ENCODE data around the gene COTL1. TPM values are rescaled to one million over a fixed set of nuclear protein-coding genes. Genes with fewer than 3 reads are reported as not detected.
A peak's percentile ranks its signal among the peaks of the same experiment; 100 is the strongest.

Gene COTL1
- total RNA-seq, 2 experiments from 2014 or later = 179 to 181 TPM

DNA sequence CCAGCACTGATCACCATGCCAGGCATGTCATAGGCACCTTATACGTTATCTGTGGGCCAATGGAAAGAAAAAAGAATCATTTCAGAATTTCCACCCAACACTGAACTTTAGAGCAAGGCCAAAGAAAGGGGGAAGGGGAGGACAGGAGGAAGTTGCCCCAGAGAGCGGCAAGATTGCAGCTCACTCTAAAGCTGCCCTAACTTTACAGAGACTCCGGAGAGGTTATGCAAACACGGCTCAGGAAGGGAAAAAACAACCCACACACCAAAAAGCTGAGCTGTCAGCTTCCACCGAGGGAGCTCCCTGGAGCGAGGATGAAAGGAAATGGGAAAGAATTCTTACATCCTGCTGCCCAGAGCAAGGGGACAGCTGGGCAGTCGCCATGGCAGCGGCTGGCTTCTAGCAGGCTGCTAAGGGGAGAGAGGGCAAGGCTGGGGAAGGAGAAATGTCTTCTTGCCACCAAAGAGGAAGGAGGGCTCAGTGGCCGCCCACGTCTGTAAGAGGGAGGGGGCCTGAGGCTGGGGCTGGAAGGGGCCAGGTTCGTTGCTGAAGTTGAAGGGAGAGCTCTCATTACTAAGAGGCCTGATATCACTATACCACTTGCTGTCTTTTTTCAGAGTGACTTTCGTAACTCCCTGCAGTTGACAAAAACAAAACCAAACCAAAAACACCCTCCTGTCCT lies 18.2 kb downstream of the COTL1 start:
- intact Hi-C loops (cut with DNase I, micrococcal nuclease) = loop anchor here (1.0 to 2.0 kb wide), 2 partner anchors 9 to 17 kb away; no protein-coding TSS in a partner anchor
- peak overlapping the region; percentile 96 for H3K27ac Mint-ChIP-seq
- ChIA-PET CTCF (interaction anchor here (1.1 to 4.2 kb wide), 5 partner anchors 10 to 138 kb away, joined by 3 to 19 read pairs (median 3); no protein-coding TSS in a partner anchor), POLR2A (interaction anchor here (0.6 to 11.1 kb wide), 14 partner anchors 8 to 455 kb away, joined by 3 to 135 read pairs (median 4); partner anchors contain the start of genes COTL1 and KLHL36)
- TF ChIP-seq, protein P1, sequence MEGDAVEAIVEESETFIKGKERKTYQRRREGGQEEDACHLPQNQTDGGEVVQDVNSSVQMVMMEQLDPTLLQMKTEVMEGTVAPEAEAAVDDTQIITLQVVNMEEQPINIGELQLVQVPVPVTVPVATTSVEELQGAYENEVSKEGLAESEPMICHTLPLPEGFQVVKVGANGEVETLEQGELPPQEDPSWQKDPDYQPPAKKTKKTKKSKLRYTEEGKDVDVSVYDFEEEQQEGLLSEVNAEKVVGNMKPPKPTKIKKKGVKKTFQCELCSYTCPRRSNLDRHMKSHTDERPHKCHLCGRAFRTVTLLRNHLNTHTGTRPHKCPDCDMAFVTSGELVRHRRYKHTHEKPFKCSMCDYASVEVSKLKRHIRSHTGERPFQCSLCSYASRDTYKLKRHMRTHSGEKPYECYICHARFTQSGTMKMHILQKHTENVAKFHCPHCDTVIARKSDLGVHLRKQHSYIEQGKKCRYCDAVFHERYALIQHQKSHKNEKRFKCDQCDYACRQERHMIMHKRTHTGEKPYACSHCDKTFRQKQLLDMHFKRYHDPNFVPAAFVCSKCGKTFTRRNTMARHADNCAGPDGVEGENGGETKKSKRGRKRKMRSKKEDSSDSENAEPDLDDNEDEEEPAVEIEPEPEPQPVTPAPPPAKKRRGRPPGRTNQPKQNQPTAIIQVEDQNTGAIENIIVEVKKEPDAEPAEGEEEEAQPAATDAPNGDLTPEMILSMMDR (IDR thresholded peaks at IDR 0.05) = no peak
- Histone ChIP-seq H3K9me3 (ENCODE audit: control insufficient read depth in 1 of 2, insufficient read depth in 1 of 2, low read length in 2 of 2) (no peaks in the 10 kb centered on the region), H3K4me1 (ENCODE audit: insufficient read depth, low read length) (peaks cover 95% of the 10 kb centered on the region), H3K27ac (ENCODE audit: low read depth in 1 of 2, low read length in 2 of 2) (peak overlapping the region; percentile 82 to 85), H3K27me3 (ENCODE audit: control insufficient read depth in 1 of 2, insufficient read depth in 2 of 2, low read length in 2 of 2) (no peaks in the 10 kb centered on the region), H3K36me3 (ENCODE audit: insufficient read depth, low read length) (peaks cover 26% of the 10 kb centered on the region), H3K4me3 (ENCODE audit: low read length) (peak overlapping the region; percentile 46)
- H3K9me3 Mint-ChIP-seq = no peaks in the 10 kb centered on the region
- peaks cover 80% of the 10 kb centered on the region for H3K4me1 Mint-ChIP-seq (ENCODE audit: low read depth)
- H3K4me3 Mint-ChIP-seq = peak overlapping the region; percentile 86
- H3K27me3 Mint-ChIP-seq = no peaks in the 10 kb centered on the region
- ATAC-seq (ENCODE audit: poor library complexity) = peak; percentile 24
- peaks cover 46% of the 10 kb centered on the region for H3K36me3 Mint-ChIP-seq (ENCODE audit: low read depth)
- peak in 7 of 14 experiments; percentile 35 to 73 (median 58) for DNase-seq

DNA sequence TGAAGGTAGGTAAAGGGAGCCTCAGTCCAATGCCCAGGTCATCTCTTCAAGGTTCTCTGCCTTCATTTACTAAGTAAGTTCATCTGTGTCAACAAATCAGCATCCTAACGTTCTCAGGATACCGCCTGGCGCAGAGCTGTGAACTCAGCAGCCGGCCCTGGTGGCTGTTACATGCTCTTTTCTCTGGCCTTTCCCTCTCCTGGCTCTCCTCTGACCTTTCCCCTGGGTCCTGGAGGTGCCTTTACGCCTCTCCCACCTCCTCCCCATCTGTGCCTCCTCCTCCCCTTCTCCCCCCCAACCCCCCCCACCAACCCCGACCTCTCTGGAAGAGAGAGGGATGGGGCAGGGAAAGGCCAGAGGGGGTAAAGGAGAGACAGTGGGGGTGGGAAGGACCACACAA lies 19.5 kb downstream of the COTL1 start:
- Mint-ChIP-seq H3K4me3 (peak overlapping the region; percentile 89), H3K4me1 (ENCODE audit: low read depth) (peaks cover 84% of the 10 kb centered on the region), H3K27me3 (no peaks in the 10 kb centered on the region), H3K9me3 (no peaks in the 10 kb centered on the region), H3K27ac (peak overlapping the region; percentile 92), H3K36me3 (ENCODE audit: low read depth) (peaks cover 56% of the 10 kb centered on the region)
- H3K4me1 ChIP-seq (ENCODE audit: insufficient read depth, low read length) = peaks cover 97% of the 10 kb centered on the region
- no peaks in the 10 kb centered on the region for H3K27me3 ChIP-seq (ENCODE audit: control insufficient read depth in 1 of 2, insufficient read depth in 2 of 2, low read length in 2 of 2)
- H3K36me3 ChIP-seq (ENCODE audit: insufficient read depth, low read length) = peaks cover 24% of the 10 kb centered on the region
- peak overlapping the region; percentile 79 to 96 for H3K27ac ChIP-seq (ENCODE audit: low read depth in 1 of 2, low read length in 2 of 2)
- H3K4me3 ChIP-seq (ENCODE audit: low read length) = peak overlapping the region; percentile 20
- peak in 3 of 14 experiments; percentile 41 to 55 (median 52) for DNase-seq
- ChIA-PET CTCF (interaction anchor here (1.2 kb wide), 1 partner anchor 29 kb away, joined by 3 read pairs; no protein-coding TSS in a partner anchor), POLR2A (interaction anchor here (0.7 to 11.1 kb wide), 5 partner anchors 9 to 85 kb away, joined by 3 to 135 read pairs (median 5); partner anchors contain the start of gene COTL1)
- TF ChIP-seq, protein P1 (IDR thresholded peaks at IDR 0.05) = no peak
- H3K9me3 ChIP-seq (ENCODE audit: control insufficient read depth in 1 of 2, insufficient read depth in 1 of 2, low read length in 2 of 2) = no peaks in the 10 kb centered on the region
- no peak for ATAC-seq (ENCODE audit: poor library complexity)
- intact Hi-C loops (cut with DNase I, micrococcal nuclease) = no loop called here

DNA sequence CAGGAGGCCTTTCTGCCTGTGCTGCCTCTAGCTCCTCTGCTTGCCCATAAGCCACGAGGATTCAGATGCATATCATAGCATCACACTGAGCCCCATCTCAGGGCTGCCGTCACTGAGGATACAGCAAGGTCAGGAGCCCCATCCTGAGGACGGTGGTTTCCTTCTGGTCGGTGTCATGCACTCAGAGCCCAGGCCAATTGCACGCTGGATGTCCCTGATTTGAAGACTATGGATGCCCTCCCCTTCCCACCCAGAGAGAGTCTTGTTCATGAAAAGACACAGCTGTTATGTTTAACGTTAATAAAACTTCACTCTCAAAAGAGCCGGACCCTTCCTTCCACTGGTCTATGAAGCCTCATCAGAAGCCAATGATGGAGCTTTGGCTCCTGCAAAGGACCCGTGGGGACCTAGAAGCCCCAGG lies 19.9 kb downstream of the COTL1 start:
- Histone ChIP-seq H3K36me3 (ENCODE audit: insufficient read depth, low read length) (peaks cover 24% of the 10 kb centered on the region), H3K4me3 (ENCODE audit: low read length) (peak overlapping the region; percentile 20), H3K27ac (ENCODE audit: low read depth in 1 of 2, low read length in 2 of 2) (peak overlapping the region; percentile 79 to 96), H3K9me3 (ENCODE audit: control insufficient read depth in 1 of 2, insufficient read depth in 1 of 2, low read length in 2 of 2) (no peaks in the 10 kb centered on the region), H3K27me3 (ENCODE audit: control insufficient read depth in 1 of 2, insufficient read depth in 2 of 2, low read length in 2 of 2) (no peaks in the 10 kb centered on the region), H3K4me1 (ENCODE audit: insufficient read depth, low read length) (peaks cover 97% of the 10 kb centered on the region)
- peaks cover 83% of the 10 kb centered on the region for H3K4me1 Mint-ChIP-seq (ENCODE audit: low read depth)
- DNase-seq (peak in 6 of 14 experiments; percentile 30 to 76 (median 59)), ATAC-seq (ENCODE audit: poor library complexity) (peak; percentile 9)
- H3K27ac Mint-ChIP-seq = peak overlapping the region; percentile 92
- ChIA-PET CTCF (interaction anchor here (2.2 kb wide), 1 partner anchor 25 kb away, joined by 6 read pairs; no protein-coding TSS in a partner anchor), POLR2A (interaction anchor here (0.9 to 11.1 kb wide), 5 partner anchors 10 to 123 kb away, joined by 3 to 135 read pairs (median 5); partner anchors contain the start of gene COTL1)
- H3K9me3 Mint-ChIP-seq = no peaks in the 10 kb centered on the region
- peak overlapping the region; percentile 89 for H3K4me3 Mint-ChIP-seq
- no peaks in the 10 kb centered on the region for H3K27me3 Mint-ChIP-seq
- peaks cover 55% of the 10 kb centered on the region for H3K36me3 Mint-ChIP-seq (ENCODE audit: low read depth)
- intact Hi-C loops (cut with DNase I, micrococcal nuclease) = no loop called here
- TF ChIP-seq, protein P1 (IDR thresholded peaks at IDR 0.05) = no peak

Measured in CD4-positive, alpha-beta T cell (primary cell).